ENCODE data around the gene CD320.

CD320 gene

DNA sequence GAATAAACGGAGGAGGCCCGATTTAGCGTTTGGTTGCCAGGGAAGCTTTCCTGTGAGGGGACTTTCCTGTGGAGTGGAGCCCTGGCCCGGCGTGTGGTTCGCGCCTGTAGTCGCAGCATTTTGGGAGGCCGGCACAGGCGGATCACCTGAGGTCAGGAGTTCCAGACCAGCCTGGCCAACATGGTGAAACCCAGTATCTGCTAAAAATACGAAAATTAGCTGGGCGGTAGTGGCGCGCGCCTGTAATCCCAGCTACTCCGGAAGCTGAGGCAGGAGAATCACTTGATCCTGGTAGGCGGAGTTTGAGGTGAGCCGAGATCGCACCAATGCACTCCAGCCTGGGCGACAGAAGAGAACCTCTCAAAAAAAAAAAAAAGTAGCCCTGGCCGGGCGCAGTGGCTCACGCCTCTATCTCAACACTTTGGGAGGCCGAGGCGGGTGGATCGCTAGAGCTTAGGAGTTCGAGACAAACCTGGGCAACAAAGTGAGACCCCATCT lies 28.0 kb upstream of the CD320 start:
- no peak overlapping the region for H3K4me3 ChIP-seq (ENCODE audit: low read depth, low read length)
- TF ChIP-seq, protein P1, sequence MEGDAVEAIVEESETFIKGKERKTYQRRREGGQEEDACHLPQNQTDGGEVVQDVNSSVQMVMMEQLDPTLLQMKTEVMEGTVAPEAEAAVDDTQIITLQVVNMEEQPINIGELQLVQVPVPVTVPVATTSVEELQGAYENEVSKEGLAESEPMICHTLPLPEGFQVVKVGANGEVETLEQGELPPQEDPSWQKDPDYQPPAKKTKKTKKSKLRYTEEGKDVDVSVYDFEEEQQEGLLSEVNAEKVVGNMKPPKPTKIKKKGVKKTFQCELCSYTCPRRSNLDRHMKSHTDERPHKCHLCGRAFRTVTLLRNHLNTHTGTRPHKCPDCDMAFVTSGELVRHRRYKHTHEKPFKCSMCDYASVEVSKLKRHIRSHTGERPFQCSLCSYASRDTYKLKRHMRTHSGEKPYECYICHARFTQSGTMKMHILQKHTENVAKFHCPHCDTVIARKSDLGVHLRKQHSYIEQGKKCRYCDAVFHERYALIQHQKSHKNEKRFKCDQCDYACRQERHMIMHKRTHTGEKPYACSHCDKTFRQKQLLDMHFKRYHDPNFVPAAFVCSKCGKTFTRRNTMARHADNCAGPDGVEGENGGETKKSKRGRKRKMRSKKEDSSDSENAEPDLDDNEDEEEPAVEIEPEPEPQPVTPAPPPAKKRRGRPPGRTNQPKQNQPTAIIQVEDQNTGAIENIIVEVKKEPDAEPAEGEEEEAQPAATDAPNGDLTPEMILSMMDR (IDR thresholded peaks at IDR 0.05; ENCODE audit: low read depth, low read length, missing control alignments) = no peak
- in situ Hi-C loops (cut with HindIII; ENCODE audit: low sequenced_read_pairs) = no loop called here
- DNase-seq (ENCODE audit: low read depth) = no peak

DNA sequence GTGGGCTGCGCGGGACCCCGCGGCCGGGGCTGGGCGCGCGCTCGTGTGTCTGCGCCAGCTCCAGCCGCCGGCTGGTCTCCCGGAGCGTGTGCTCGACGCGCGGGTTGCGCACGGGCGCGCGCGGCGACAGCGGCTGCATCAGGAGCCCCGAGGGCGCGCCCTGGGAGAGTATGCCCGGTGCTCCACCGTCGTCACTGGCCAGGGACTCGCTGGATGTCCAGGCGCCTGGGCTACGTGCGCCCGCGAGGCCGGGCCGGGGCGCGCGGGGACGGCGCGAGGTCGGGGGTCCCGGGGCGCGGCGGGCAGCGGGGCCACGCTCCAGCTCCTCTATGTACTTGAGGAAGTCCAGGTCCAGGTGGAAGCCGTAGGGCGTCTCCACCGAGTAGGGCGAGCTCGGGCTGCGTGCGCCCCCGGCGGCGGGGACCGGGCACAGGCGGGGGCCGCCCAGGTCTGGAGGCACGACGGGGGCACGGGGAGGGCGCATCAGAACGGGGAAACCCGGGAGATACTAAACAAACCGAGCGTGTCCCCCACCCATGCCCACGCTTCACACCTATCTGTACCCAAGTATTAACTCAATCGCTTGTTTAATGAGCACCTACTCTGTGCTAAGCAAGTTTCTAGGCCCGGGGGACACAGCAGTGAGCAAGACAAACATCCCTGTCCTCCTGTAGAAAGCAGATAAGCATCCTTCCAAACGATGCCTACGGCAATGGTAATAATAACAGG lies 27.3 kb upstream of the CD320 start:
- no peak overlapping the region for H3K4me3 ChIP-seq (ENCODE audit: low read depth, low read length)
- in situ Hi-C loops (cut with HindIII; ENCODE audit: low sequenced_read_pairs) = no loop called here
- no peak for DNase-seq (ENCODE audit: low read depth)
- TF ChIP-seq, protein P1 (IDR thresholded peaks at IDR 0.05; ENCODE audit: low read depth, low read length, missing control alignments) = peak; percentile 15

DNA sequence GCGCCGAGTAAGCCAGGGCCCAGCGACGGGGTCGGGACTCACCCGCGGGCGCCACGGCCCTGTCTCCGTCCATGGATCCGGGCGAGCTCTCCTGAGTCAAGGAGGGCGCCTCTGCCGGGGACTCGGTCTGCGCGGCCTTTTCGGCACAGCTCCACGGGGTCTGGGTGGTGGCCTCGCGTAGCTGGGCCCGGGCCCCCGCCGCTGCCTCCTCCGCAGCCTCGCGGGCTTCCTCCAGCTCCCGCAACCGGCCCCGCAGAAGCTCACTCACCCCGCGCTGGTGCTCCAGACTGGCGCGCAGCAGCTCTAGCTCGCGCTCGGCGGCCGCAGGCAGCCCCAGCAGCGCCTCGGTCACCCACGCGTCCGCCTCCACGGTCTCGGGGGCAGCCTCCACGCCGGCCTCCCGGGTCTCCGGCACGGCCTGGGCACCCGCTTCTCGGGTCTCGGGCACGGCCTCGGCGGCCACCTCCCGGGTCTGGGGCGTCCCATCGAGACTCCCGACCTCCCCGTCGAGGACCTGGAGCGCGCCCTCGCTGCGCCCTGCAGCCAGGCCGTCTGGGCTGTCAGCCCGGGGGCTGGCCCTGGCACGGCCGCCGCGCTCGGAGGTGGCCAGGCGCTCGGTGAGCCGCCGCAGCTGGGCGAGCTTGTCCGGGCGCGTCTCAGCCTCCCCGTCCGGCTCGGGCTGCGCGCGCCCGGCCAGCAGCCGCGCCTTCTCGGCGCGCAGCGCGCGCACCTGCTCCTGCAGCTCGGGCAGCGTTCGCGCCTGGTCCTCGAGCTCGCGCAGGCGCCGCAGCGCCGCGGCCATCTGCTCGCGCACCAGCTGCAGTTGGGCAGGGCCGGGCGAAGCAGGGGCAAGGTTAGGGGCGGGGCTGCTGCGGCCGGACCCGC lies 26.5 kb upstream of the CD320 start:
- no peak for DNase-seq (ENCODE audit: low read depth)
- in situ Hi-C loops (cut with HindIII; ENCODE audit: low sequenced_read_pairs) = no loop called here
- TF ChIP-seq, protein P1 (IDR thresholded peaks at IDR 0.05; ENCODE audit: low read depth, low read length, missing control alignments) = no peak
- H3K4me3 ChIP-seq (ENCODE audit: low read depth, low read length) = peak overlapping the region; percentile 5

DNA sequence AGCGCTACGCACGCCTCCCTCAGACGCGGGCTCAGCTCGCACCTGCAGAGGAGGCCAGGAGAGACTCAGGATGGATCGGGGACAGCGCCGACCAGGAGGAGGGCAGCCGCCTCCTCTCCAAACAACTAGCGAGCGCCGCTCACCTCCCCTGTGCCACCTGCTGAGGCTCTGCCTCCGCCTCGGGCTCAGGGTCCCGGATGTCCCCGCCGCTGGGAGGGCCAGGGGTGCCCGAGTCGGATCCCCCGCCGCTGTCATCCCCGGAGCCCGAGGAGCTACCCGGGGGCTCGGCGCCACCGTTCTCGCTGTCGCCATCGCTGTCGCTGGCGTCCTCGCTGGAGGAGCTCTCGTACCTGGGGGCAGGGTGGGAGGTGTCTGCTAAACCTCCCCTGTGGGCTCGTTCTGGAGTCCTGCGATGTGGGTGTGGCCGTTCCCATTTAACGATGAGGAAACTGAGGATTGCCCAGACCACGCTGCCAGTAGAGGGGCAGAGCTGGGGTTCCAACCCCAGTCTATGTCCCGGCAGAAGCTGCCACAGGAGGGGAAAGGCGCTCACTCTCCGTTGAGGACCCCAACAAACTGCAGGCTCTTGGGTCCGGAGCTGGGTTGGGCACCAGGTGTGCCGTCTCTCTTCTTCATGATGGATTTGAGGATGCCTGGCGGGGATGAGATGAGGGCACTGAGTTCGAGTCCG lies 25.8 kb upstream of the CD320 start:
- DNase-seq (ENCODE audit: low read depth) = no peak
- no peak overlapping the region for H3K4me3 ChIP-seq (ENCODE audit: low read depth, low read length)
- TF ChIP-seq, protein P1 (IDR thresholded peaks at IDR 0.05; ENCODE audit: low read depth, low read length, missing control alignments) = no peak
- in situ Hi-C loops (cut with HindIII; ENCODE audit: low sequenced_read_pairs) = no loop called here

DNA sequence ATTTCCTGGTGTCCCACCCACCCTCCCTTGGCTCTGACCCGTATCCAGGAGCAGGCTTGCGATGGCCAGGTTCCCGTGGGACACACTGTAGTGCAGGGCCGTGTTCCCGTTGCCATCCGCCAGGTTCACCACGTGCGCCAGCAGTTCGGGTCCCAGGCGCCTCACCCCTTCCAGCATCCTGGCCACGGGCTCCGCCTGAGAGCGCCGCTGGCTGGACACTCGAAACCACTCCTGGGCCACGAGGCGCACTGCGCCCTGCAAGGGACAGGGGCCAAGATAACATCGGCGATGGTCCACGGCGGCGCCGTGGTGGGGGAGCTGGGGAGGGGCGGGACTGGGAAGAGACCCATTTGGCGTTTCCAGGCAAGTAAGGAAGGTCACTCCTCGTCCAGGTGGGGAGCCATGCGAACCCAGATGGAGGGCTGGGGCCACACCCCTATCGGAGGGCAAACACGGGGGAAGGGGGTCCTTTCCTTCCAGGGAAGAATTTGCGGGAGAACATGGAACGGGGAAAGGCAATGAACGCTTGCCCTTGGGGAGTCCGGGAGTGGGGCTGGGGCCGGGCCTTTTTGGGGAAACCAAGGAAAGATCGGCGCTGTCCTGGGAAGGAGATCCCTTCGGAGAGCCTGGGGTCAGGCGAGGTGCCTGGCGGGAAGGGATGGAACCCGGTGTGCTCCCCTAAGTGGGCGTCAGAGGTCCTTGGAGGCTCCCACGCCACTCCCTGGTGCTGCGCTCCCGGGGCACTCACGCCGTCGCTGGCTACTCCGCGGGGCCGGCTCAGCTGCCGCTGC lies 25.0 kb upstream of the CD320 start:
- no peak overlapping the region for H3K4me3 ChIP-seq (ENCODE audit: low read depth, low read length)
- no peak for DNase-seq (ENCODE audit: low read depth)
- TF ChIP-seq, protein P1 (IDR thresholded peaks at IDR 0.05; ENCODE audit: low read depth, low read length, missing control alignments) = no peak
- in situ Hi-C loops (cut with HindIII; ENCODE audit: low sequenced_read_pairs) = no loop called here

Data from astrocyte of the cerebellum (primary cell).